AG04450 (cell line): Measurements from ENCODE around the gene MATCAP1. TPM values are rescaled to one million over a fixed set of nuclear protein-coding genes. Genes with fewer than 3 reads are reported as not detected.

Source experiments
- CTCF ChIA-PET: fragments of 300-600, 350-600 bp; formaldehyde crosslinking; extraction: SDS; loops from one replicate; lab custom pipeline; 2022; ENCODE audit warnings: antibody characterized with exemption, inconsistent platforms; lab: Charles Lee
- POLR2A ChIA-PET: fragments of 350-600 bp; formaldehyde crosslinking; extraction: SDS; loops from one replicate; lab custom pipeline; 2021; ENCODE audit warnings: antibody characterized with exemption, inconsistent platforms; lab: Yijun Ruan, JAX
- DNase-seq: peaks from one replicate; pipeline ENCODE4 v3.0.0-alpha.2; 2011; ENCODE audit warnings: low read depth, low spot score
- H3K27ac ChIP-seq: one replicate; pipeline ENCODE4 v1.5.1; 2012; ENCODE audit warnings: low read depth, low read length, control low read depth
- H3K27me3 ChIP-seq: one replicate; pipeline ENCODE4 v1.6.0; 2012; ENCODE audit warnings: low read length; ENCODE audit not compliant: control insufficient read depth, insufficient read depth
- H3K4me3 ChIP-seq: 2 replicates; pipeline ENCODE4 v1.5.1; 2011; ENCODE audit warnings: mild to moderate bottlenecking, low read depth, low read length, control low read depth
- H3K9me3 ChIP-seq: 2 replicates; pipeline ENCODE4 v1.5.1; 2012; ENCODE audit warnings: low read length; ENCODE audit not compliant: control insufficient read depth, insufficient read depth
- polyA minus RNA-seq: library from RNA; depleted of rRNA, polyadenylated mRNA; stranded (reverse); fragments of >200 nt; gene quantifications from 2 replicates; pipeline ENCODE4 v1.2.3, GENCODE V29; 2011; rRNA and poly(A)+ RNA removed
- polyA plus RNA-seq: library from polyadenylated mRNA; depleted of rRNA; stranded (reverse); fragments of >200 nt; gene quantifications from 2 replicates; pipeline ENCODE4 v1.2.3, GENCODE V29; 2011; rRNA removed
- TF ChIP-seq, protein P1 (sequence below): IDR thresholded peaks from 2 replicates; pipeline ENCODE4 v1.5.1; 2011; ENCODE audit warnings: low read depth, low read length, control low read depth, inconsistent platforms

The MATCAP1 gene
- 13.9 and 18.1 TPM in 2 replicates for polyA plus RNA-seq
- 21.2 and 30.8 TPM in 2 replicates for polyA minus RNA-seq

DNA sequence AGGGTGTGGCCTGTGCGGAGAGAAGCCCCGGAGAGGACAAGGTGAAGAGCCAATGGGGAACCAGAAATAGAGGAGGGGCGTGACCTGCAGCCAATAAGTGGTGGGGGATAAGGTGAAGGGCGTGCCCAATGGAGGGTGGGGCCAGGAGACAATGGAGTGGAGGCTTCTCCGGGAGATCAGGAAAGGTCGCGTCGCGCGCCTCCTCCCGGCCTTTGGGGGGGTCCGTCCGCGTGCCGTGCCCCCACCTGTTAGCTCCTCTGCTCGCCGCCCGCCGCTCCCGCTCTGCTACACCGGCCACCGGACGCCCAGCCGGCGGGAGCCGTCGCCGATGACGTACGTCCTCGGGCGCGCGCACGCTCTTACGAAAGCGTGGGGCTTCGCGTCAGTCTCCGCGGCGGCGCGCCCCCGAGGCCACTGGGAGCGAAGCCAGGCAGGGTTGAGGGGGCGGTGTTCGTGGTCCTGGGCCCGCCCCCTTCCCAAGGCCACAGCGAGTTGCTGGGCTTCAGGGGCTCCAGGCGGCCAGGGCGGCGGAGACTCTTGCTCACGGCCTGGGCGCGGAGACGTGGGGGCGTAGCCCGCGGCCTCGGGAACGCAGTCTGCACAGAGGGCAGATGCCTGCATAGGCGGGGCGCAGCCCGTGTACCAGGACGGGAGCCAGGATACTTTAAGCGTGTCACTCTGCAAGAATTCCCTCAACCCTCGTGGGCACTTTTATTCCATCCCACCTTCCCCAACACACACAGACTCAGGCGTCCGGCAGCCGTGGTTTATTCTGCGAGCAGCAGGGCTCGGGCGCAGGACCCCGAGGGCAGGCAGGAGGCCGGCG lies at the start of gene MATCAP1:
MATCAP1 (minus strand) TSS at position 337 of the 826 bp plus-strand sequence. CDS start 3,353 bp downstream, outside the sequence.
- Histone ChIP-seq H3K27ac (peak within 1 kb of the TSS; percentile 88), H3K9me3 (no peaks in the 10 kb centered on the region; the same call in 1 of the 2 replicates), H3K4me3 (peak within 1 kb of the TSS; percentile 71), H3K27me3 (no peaks in the 10 kb centered on the region)
- TF ChIP-seq, protein P1, sequence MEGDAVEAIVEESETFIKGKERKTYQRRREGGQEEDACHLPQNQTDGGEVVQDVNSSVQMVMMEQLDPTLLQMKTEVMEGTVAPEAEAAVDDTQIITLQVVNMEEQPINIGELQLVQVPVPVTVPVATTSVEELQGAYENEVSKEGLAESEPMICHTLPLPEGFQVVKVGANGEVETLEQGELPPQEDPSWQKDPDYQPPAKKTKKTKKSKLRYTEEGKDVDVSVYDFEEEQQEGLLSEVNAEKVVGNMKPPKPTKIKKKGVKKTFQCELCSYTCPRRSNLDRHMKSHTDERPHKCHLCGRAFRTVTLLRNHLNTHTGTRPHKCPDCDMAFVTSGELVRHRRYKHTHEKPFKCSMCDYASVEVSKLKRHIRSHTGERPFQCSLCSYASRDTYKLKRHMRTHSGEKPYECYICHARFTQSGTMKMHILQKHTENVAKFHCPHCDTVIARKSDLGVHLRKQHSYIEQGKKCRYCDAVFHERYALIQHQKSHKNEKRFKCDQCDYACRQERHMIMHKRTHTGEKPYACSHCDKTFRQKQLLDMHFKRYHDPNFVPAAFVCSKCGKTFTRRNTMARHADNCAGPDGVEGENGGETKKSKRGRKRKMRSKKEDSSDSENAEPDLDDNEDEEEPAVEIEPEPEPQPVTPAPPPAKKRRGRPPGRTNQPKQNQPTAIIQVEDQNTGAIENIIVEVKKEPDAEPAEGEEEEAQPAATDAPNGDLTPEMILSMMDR: no peak
- ChIA-PET POLR2A (interaction anchor here (0.6 kb wide), 1 partner anchor 82 kb away, joined by 6 read pairs; no protein-coding TSS in a partner anchor), CTCF (interaction anchor here (0.5 to 2.1 kb wide), 9 partner anchors 11 to 236 kb away, joined by 3 to 16 read pairs (median 4); no protein-coding TSS in a partner anchor)
- DNase-seq: peak; percentile 90

DNA sequence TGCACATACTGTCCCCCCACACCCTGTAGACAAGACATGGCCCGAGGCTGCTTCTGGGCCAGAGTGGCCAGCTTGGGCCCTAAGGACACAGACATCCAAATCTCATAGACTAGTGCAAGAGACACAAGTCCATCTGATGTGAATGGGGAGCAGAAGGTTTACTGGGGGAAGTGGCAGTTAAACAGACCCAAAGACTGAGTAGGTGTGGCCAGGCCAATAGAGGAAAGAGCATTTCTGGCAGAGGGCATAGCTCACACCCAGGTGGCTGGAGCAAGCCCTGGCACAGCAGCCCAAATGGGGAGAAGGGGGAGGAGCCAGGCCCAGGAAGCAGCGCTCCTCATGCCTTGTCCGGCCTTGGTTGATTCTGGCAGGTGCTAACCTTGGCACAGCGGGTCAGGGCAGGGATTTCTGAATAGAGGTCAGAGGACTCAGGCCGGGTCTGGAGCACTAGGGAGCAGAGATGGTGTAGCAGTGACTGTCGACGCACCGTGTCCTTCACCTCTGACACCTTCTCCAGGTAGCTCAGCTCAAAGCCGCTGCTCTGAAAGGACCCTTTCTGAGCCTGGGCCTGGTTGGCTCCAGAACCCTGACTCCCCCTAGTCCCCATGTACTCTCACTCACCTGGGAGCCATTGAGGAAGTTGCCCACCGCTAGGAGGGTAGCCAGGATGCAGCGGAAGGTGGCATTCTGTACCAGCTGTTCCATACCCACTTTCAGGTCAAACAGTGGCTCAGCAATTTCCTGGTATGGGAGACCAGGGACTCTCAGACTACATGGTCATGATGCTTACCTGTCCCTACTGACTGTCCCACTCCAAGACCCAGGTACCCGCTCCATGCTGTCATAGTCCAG lies 47.3 kb upstream of the MATCAP1 start:
- Histone ChIP-seq H3K4me3 (no peak overlapping the region), H3K27me3 (no peaks in the 10 kb centered on the region), H3K9me3 (no peaks in the 10 kb centered on the region; the same call in 1 of the 2 replicates), H3K27ac (no peak overlapping the region)
- DNase-seq: no peak
- CTCF ChIA-PET: interaction anchor here (0.5 kb wide), 1 partner anchor 163 kb away, joined by 6 read pairs; no protein-coding TSS in a partner anchor
- TF ChIP-seq, protein P1: no peak
- POLR2A ChIA-PET: interaction anchor here (0.6 to 1.9 kb wide), 7 partner anchors 9 to 363 kb away, joined by 3 to 6 read pairs (median 3); partner anchors contain the start of gene FHOD1

DNA sequence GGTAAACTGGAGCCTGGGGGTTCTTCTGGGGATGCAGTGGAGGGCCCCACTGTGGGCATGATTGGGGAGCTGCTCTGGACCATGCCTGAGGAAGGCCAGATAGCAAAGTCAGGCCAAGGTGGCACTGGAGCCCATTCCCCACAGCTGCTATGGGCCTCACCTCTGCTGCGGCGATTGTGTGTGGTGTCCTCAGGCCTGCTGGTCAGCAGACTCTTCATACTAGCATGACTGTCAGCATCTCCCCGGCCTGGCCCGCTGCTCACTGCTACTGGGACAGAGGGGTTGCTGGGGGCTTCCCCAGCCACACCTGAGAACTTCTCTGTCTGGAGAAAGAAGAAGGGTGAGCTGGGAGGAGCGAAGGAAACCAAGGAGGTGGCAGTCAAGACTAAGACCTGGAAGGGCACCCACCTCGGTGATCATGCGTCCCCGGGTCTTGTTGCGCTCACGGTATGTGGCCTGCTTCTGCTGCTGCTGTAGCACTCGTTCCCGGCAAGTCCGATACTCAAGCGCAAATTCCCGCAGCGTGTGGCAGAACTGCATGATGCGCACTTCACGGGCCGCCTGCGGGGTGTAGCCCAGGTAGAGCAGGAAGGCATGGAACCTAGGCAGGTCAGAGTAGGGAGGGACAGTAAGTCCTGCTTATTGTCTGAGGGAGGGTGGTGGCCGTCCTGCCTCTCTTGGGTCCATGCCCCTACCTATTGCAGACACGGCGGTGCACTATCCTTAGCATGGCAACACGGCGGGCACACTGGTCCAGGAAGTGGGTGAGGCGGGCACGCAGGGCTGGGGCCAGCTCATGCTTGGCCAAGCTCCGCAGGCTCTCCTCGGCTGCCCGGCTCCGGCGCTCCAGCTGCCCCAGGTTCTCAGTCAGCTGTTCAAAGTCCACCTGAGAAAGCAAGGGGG lies 46.4 kb upstream of the MATCAP1 start:
- no peak for DNase-seq
- TF ChIP-seq, protein P1: no peak
- no peak overlapping the region for H3K27ac ChIP-seq
- no peaks in the 10 kb centered on the region for H3K27me3 ChIP-seq
- H3K4me3 ChIP-seq: no peak overlapping the region
- ChIA-PET CTCF (no interaction called here), POLR2A (interaction anchor here (0.8 to 1.9 kb wide), 3 partner anchors 11 to 17 kb away, joined by 3 to 6 read pairs (median 3); partner anchors contain the start of gene FHOD1)
- no peaks in the 10 kb centered on the region; the same call in 1 of the 2 replicates for H3K9me3 ChIP-seq

GRCh38 chr16:67228905-67229304 lies 45.1 kb upstream of the MATCAP1 start:
- Histone ChIP-seq H3K9me3 (no peaks in the 10 kb centered on the region; the same call in 1 of the 2 replicates), H3K27ac (no peak overlapping the region), H3K4me3 (no peak overlapping the region), H3K27me3 (no peaks in the 10 kb centered on the region)
- ChIA-PET CTCF (no interaction called here), POLR2A (no interaction called here)
- no peak for DNase-seq
- TF ChIP-seq, protein P1: no peak
